Measurements from ENCODE around the gene NANOS2.

DNA sequence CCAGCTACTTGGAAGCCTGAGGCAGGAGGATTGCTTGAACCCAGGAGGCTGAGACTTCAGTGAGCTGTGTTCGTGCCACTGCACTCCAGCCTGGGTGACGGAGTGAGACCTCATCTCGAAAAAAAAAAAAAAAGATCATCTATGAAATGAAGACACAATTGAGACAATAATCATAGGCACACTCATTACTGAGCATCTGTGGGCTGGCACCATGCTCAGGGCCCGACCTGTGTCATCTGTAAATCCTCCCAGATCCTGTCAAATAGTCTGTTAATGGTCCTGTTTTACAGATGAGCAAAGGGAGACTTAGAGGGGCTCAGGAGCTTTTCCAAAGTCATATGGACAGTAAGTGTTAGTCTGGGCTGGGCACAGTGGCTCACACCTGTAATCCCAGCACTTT is 4.1 kb upstream of the NANOS2 start:
- TF ChIP-seq, protein P1, sequence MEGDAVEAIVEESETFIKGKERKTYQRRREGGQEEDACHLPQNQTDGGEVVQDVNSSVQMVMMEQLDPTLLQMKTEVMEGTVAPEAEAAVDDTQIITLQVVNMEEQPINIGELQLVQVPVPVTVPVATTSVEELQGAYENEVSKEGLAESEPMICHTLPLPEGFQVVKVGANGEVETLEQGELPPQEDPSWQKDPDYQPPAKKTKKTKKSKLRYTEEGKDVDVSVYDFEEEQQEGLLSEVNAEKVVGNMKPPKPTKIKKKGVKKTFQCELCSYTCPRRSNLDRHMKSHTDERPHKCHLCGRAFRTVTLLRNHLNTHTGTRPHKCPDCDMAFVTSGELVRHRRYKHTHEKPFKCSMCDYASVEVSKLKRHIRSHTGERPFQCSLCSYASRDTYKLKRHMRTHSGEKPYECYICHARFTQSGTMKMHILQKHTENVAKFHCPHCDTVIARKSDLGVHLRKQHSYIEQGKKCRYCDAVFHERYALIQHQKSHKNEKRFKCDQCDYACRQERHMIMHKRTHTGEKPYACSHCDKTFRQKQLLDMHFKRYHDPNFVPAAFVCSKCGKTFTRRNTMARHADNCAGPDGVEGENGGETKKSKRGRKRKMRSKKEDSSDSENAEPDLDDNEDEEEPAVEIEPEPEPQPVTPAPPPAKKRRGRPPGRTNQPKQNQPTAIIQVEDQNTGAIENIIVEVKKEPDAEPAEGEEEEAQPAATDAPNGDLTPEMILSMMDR (IDR thresholded peaks at IDR 0.05) = no peak
- no peak for TF ChIP-seq POLR2A (IDR thresholded peaks at IDR 0.05)

All from adrenal gland (tissue), 5 donors.